Adrenal gland (tissue), 5 donors: ENCODE measurements around the gene PRMT5.

Experiments
- CTCF ChIP-seq, 6 experiments: fragments of 450-650 bp in 4 of 6; fragments of 200-600 bp in 2 of 6; sonication (generic) in 1 of 6; IDR thresholded peaks; 1 replicate in 5 of 6; 2 replicates in 1 of 6; pipeline versions ENCODE4 v1.5.1 to v1.8.0; 2016 to 2021; ENCODE audit warnings: antibody characterized with exemption in 6 of 6, mild to moderate bottlenecking in 2 of 6, moderate library complexity in 1 of 6
- POLR2A ChIP-seq, 2 donors: fragments of 450-650 bp; IDR thresholded peaks; one replicate each; pipeline ENCODE4 v1.6.1; 2017; ENCODE audit warnings: antibody characterized with exemption in 2 of 2, mild to moderate bottlenecking in 2 of 2, moderate library complexity in 1 of 2
- donor health status: DM: no; HTN: no; CAD: no.

- TF ChIP-seq CTCF (IDR thresholded peaks at IDR 0.05): no peak
- TF ChIP-seq POLR2A (IDR thresholded peaks at IDR 0.05): no peak
Measured at GRCh38 chr14:22915886-22916521, 13.2 kb downstream of the PRMT5 start.
